HG03159 (cell line): ENCODE measurements around the gene PIK3CD.
"Not testable (repeated sequence)": the region's sequence is repeated elsewhere in the genome, so short reads cannot be mapped to it uniquely, and the experiment has no call there.

Experiments
- ATAC-seq: cut with Tn5 transposase; IDR thresholded peaks from one replicate; pipeline ENCODE4 v1.9.1; 2021; ENCODE audit warnings: mild to moderate bottlenecking, moderate library complexity; ENCODE audit not compliant: unreplicated experiment

Gene PIK3CD

DNA sequence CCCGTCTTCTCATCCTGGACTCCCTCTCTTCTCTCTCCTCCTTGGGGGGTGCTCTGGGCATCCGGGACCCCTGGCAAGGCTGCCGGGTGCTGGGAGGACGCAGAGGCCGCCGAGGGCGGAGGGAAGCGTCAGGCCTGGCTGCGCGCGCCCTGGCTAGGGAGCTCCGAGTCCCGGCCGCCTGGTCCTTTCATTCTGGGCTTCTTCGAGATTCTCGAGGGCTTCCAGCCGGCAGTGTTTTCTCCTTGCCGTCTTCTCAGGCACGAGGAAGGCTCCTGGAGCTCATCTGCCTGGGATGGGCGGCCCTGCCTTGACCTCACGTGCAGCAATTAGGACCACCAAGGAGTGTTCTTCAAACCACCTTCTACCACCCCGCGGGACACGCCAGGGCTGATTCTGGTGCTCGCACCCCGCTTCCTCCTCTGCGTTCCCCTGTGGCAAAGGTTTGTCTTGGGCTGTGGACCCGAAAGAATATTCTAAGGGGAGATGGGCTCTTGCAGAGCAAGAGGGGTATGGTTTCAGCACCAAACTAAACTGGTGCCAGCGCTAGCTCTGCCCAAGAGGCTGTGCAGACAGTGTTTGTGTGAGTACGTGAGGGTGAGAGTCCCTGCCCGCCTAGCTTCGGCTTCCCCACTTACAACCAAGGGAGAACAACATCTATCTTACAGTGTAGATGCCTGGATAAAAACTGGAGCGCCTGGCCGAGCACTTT is 36.5 kb downstream of the PIK3CD start:
- no peak for ATAC-seq

DNA sequence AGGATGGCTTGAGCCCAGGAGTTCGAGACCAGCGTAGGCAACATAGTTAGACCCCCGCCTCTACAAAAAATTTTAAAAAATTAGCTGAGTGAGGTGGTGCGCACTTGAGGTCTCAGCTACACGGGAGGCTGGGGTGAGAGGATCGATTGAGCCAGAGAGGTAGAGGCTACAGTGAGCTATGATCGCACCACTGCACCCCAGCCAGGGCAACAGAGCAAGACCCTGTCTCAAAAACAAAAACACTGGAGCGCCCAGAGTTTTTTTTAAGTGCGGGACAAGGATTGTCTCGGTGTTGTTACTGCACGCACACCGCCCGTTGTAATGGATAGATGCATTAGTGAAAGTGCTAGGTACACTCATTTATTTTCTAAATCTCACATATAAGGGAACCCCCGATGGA is 37.1 kb downstream of the PIK3CD start:
- ATAC-seq: no peak

DNA sequence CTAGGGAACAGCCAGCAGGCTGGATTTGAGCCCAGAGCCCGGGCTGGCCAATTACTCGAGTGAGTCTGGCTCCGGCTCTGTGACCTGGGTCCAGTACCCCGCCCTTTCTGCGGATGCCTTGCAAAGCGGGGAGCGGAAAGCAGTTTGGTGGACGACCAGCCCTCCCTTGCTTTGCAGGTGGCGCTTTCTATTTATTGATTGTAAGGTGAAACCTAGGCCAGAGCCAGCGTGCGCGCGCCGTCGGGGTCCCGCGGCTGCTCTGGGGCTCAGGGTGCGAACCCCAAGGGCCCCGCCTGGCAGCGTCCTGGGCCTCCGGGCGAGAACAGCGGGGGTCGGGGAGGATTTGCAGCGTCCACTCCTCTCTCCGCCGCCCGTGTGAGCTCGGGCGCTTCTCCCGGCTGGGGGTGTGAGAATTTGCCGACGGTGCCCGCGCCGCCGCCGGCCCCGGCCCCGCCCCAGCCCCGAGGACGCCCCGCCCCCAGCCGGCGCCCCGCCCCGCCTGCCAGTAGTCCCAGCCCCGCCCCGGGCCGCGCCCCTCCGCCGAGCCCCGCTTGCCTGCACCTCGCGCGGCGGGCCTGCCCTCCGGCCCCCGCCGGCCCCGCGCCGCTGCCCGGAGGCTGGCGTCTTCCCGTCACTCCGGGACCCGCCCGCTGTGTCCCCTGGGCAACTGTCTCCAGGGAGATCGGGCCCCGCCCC is 37.6 kb downstream of the PIK3CD start:
- ATAC-seq: peak; percentile 47

DNA sequence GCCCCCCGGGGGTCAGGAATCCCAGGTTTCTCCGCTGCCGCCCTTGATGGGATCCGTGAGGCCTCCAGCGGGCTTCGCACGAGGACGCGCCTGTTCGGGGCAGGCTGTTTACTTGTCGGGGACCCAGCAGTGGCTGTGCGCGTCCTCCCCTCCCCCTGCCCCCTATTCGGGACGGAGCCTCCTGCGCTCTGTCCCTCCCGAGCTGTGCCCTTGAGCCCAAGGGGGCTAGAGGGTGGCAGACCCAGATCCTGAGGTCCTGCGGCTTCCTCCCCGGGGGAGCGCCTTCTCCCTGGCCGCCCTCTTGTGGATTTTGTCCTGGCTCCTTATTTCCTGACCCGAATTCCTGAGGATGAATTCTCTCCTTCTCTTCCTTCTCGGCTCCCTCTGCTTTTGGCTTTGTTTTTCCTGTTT is 38.4 kb downstream of the PIK3CD start:
- no peak for ATAC-seq

DNA sequence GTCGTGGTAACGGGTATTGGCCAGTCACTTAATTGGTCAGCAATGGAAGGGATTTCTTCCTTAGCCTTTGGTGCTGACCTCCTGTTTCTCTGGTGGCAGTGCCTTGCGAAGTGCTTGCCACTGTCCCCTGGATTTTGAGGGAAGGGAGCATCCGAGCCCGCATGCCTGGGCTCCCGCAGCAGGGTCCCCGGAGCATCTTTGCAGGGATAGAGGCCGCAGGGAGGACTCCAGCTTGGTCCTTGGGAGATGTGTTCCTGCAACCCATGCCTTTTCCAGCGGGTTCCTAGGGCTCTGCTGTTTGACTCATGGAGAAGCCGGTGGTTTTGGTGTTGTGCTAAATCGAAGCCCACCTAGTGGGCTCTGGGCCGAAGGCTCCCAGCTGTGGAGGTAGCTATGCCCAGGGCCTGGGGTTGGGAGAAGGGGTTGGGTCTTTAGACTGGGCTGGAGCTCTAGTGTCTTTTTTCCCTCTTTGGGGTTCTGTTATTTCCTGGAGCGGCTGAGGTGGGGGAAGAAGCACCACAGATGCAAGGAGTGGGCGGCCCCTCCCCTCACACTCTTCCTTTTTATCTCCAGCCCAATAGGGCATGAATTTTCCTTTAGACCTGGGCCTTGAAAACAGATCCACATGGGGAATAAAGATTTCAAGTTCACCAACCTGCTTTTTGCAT is 39.0 kb downstream of the PIK3CD start:
- ATAC-seq: no peak

DNA sequence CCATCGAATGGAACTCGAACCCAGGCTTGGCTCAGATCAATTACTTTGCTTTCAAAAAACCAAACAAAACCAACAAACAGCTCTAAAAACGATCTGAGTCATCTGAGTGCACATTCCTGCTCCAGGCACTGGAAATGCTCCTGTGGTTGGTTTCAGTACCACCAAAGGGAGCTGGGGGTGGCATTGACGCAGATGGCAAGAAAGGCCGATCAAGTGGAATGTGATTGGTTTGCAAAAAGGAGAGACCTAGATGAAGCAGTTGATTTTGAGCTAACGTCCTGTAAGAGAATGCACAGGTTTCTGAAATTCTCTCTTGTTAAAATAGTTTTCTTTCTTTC is 39.5 kb downstream of the PIK3CD start:
- ATAC-seq: no peak

DNA sequence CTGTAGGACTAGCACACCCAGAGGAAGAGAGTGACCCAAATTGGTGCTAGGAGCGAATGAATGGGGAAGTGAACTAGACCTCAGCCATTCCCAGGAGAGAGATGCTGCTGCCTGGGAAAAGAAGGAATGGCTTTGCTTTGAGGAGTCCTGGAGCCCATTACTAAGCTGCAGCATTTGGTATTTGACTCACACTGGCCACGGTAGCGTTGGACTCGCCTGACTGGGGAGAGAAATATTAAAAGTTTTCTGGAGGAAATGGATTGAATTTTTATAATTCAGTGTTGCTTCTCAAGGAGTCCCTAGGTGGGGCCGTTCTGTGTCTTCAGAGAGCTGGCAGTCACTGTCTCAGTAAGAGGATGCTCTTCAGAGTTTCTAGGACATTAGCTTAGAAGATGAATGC is 40.2 kb downstream of the PIK3CD start:
- ATAC-seq: no peak

DNA sequence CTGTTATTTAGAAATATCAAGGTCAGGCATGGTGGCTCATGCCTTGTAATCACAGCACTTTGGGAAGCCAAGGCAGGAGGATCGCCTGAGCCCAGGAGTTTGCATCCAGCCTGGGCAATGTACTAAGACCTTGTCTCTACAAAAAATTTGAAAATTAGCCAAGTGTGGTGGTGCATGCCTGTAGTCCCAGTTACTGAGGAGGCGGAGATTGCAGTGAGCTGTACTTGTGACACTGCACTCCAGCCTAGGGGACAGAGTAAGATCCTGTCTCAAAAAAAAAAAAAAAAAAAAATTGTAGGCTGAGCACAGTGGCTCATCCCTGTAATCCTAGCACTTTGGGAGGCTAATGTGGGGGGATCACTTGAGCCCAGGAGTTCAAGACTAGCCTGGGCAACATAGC is 45.3 kb downstream of the PIK3CD start:
- no peak for ATAC-seq

DNA sequence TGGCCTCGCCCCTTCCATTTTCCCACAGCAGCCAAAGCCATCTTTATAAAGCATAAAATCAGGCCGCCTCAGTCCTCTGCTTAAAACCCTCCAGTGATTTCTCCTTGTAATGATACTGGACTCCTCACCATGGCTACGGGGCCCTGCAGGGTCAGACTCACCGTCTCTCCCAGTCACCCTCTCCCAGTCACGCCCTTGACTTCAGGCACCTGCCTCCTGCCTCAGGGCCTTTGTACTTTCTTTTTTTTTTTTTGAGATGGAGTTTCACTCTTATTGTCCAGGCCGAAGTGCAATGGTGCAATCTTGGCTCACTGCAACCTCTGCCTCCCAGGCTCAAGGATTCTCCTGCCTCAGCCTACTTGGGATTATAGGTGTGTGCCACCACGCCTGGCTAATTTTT is 47.8 kb downstream of the PIK3CD start:
- ATAC-seq: no peak

DNA sequence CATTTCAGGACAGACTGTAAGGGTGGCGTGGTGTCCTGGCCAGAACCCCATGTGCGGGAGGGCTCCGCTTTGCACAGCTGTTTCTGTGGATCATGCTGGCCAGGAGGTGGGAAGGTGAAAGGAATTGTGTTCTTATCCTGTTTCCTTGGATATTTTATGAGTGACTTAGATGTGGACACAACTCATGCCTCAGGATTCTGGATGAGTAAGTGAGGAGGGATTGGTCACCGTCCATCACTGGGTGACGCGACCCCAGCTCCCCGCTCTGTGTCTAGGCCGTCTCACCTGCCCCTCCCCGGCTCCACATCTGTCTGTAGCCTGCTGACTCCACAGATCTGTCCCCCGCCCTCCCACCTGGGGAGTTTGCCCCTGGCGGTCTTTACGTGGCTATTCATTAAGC is 48.8 kb downstream of the PIK3CD start:
- no peak for ATAC-seq

DNA sequence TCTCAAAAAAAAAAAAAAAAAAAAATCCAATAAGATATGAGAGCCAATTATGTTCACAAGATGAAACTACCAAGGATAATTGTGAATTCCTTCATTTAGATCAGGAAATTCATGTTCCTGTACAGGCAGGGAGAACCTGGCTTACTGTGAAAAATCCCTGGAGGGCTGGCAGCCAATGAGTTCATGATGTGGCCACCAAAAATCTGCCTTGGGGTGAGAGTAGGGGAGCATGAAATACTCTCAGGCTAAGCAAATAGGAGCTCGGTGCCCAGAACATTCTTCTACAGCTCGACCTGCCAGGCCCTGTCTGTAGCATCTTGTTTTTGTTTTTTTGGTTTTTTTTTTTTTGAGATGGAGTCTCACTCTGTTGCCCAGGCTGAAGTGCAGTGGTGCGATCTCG is 50.1 kb downstream of the PIK3CD start:
- no peak for ATAC-seq

DNA sequence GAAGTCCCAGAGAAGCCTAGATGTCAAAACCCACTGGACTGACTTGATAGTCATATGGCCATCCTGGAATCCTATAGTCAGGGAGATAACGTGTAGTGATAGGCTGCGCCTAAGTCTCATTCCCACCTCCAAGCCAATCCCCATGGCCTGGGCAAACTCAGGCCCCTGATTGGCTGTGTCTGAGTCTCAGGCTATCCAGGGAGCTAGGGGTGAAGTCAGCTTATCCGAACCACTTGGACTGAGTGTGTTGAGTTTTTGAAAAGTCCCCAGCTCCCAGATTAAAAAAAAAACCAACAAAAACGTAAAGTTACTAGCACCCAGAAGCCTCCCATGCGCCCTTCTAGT is 51.6 kb downstream of the PIK3CD start:
- ATAC-seq: no peak

DNA sequence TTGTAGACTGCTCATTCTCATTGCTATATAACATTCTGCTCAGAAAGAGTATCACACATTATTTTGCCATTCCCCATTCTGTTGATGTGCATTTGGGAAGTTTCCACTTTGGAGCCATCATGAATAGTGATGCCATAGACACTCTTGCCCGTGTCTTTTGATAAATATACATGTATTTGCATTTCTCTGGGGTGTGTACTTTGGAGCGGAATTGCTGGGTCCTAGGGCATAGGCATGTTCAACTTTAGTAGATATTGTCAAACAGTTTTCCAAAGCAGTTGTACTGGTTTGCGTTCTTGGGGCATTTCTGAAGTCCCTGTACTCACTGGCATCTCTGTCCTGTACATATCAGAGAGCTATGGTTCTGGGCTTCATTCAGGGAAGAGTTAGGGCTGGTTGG is 52.1 kb downstream of the PIK3CD start:
- no peak for ATAC-seq

DNA sequence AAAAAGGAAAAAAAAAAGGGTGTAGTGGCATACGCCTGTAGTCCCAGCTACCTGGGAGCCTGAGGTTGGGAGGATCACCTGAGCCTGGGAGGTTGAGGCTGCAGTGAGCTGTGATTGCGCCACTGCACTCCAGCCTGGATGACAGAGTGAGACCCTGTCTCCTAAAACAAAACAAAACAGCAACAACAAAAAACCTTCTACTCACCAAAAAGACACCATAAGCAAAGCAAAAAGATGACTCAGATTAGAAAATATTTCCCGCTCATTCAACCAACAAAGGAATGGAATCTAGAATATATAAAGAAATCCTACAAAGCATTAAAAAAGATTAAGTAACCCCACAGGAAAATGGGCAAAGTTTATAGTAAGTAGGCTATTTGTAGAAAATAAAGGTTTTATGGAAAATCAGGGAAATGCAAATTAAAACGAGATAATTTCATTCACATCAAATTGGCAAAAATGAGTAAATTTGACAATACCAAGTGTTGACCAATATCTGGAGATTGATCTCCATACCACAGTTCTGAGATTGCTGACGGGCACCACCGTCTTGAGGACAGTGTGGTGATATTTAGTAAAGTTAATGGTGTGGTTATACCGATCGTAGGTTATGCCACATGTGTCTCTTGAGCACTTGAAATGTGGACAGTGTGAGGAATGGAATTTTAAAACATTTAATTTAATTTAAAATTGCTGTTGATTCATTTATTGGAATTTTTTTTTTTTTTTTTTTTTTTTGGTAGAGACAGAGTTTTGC is 54.0 kb downstream of the PIK3CD start:
- ATAC-seq: no peak

DNA sequence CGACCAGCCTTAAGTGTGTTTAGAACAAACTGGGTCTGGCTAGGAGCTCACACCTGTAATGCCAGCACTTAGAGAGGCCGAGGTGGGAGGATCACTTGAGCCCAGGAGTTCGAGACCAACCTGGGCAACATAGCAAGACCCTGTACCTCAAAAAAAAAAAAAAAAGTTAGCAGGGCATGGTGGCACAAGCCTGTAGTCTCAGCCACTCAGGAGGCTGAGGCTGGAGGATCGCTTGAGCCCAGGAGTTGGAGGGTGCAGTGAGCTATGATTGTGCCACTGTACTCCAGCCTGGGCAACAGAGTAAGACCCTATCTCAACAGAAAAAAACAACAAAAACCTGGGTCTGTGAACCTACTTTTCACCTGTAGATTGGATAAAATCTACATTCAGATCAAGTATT is 54.6 kb downstream of the PIK3CD start:
- no peak for ATAC-seq

DNA sequence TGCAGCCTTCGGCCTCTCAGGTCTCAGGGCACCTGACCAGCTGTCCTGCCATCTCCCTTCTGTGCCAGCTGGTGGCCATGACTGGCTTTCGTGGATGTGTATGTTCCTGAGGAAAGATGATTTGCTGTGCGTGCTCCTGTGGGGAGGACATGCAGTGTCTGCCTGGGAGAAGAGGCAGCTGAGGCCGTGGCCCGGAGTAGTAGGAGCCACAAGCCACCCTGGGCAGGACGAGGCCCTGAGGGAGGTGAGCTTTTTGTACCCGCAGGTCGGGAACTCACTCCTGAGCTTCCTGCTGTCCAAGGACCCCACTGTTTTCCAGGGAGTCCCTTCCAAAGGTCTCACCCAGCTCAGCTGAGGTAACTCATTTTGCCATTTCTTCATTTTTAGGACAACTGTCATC is 58.5 kb downstream of the PIK3CD start:
- no peak for ATAC-seq

DNA sequence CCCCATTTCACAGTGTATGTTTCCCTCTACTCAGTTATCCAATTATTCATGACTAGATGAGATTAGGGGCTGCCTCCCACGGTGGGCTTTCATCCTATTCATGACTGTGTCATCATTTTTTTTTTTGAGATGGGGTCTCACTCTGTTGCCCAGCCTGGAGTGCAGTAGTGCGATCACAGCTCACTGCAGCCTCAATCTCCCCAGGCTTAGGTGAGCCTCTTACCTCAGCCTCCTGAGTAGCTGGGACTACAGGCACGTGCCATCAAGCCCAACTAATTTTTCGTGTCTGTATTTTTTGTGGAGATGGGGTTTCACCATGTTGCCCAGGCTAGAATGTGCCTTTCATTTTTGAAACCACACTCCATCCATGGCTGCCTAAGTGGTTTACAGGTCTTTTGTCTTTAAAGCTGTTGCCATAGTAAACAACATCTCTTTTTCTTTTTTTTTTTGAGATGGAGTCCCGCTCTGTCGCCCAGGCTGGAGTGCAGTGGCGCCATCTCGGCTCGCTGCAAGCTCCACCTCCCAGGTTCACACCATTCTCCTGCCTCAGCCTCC is 60.0 kb downstream of the PIK3CD start:
- ATAC-seq: no peak

DNA sequence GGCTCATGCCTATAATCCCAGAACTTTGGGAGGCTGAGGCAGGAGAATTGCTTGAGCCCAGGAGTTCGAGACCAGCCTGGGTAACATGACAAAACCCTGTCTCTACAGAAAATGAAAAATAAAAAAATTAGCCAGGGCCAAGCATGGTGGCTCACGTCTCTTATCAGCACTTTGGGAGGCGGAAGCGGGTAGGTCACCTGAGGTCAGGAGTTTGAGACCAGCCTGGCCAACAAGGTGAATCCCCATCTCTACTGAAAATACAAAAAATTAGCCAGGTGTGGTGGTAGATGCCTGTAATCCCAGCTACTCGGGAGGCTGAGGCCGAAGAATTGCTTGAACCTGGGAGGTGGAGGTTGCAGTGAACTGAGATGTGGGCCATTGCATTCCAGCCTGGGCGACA is 61.2 kb downstream of the PIK3CD start:
- not testable (repeated sequence) for ATAC-seq

DNA sequence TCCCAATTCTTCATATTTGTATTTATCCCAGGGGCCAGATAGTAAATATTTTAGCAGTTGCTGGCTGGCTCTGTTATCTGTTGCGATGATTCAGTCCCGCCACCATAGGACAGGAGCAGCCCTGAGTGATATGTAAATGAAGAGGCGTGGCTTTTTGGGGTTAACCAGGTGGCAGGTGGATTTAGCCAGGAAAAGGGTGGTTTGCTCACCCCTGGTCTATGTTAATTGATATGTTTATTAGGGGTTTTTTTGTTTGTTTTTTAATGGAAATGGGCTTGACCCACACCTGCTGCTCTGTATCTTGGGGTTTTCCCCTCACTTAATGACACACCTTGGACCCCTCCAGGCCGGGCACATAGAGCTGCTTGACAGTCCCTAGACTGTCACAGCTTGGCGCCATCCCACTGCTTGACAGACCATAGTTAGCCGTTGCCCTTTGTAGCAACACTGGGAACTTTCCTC is 62.8 kb downstream of the PIK3CD start:
- ATAC-seq: no peak

DNA sequence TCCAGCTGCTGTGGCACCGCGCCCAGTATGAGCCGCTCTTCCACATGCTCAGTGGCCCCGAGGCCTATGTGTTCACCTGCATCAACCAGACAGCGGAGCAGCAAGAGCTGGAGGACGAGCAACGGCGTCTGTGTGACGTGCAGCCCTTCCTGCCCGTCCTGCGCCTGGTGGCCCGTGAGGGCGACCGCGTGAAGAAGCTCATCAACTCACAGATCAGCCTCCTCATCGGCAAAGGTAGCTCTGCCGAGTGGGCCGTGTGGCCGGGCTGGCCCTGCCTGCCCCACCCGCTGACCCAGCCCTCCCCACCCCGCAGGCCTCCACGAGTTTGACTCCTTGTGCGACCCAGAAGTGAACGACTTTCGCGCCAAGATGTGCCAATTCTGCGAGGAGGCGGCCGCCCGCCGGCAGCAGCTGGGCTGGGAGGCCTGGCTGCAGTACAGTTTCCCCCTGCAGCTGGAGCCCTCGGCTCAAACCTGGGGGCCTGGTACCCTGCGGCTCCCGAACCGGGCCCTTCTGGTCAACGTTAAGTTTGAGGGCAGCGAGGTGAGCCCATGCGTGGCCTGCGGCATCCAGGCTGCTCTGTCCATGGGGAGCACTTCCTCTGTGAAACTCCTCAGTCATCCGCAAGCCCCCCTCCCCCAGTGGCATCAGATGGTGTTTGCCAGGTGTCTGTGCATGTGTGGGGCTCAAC is 64.2 kb downstream of the PIK3CD start:
- ATAC-seq: no peak
